Femur (tissue), 1 donor: ENCODE results near the gene NUTF2.
"Not testable (repeated sequence)": the region's sequence is repeated elsewhere in the genome, so short reads cannot be mapped to it uniquely, and the experiment has no call there.

ENCODE experiments used
- DNase-seq: peaks from one replicate; pipeline ENCODE4 v3.0.0-alpha.2; 2017

NUTF2 gene

GRCh38 chr16:67846320-67847063 lies at the start of gene NUTF2:
TSS of gene NUTF2 (plus strand) at chr16:67846933. CDS start at chr16:67865131, 18,198 bp downstream.
- peak; percentile 98 for DNase-seq

GRCh38 chr16:67800338-67800926 lies 46.3 kb upstream of the NUTF2 start:
- DNase-seq: peak; percentile 48

- DNase-seq: no peak
These were observed 45.5 kb upstream of the NUTF2 start for GRCh38 chr16:67801241-67801640.

GRCh38 chr16:67801883-67802282 lies 44.9 kb upstream of the NUTF2 start:
- no peak for DNase-seq

GRCh38 chr16:67803894-67804293 lies 42.8 kb upstream of the NUTF2 start:
- DNase-seq: no peak

- no peak for DNase-seq
These were observed 41.7 kb upstream of the NUTF2 start for GRCh38 chr16:67804853-67805542.

GRCh38 chr16:67805718-67806427 lies 40.9 kb upstream of the NUTF2 start:
- DNase-seq: no peak

- peak; percentile 99 for DNase-seq
These were observed 40.1 kb upstream of the NUTF2 start, which contains the start of the genes RANBP10 and TSNAXIP1 for GRCh38 chr16:67806428-67807147. TSS of gene RANBP10 (minus strand) at chr16:67806560. CDS start at chr16:67806536, 24 bp downstream. TSS of gene TSNAXIP1 (plus strand) at chr16:67806889. CDS start at chr16:67807150, 261 bp downstream.

GRCh38 chr16:67807148-67807682 lies 39.5 kb upstream of the NUTF2 start:
- no peak for DNase-seq

- DNase-seq: no peak
These were observed 34.8 kb upstream of the NUTF2 start for GRCh38 chr16:67811899-67812298.

GRCh38 chr16:67814567-67814966 lies 32.2 kb upstream of the NUTF2 start:
- DNase-seq: no peak

- no peak for DNase-seq
These were observed 26.0 kb upstream of the NUTF2 start for GRCh38 chr16:67820608-67821259.

GRCh38 chr16:67822511-67822910 lies 24.2 kb upstream of the NUTF2 start:
- DNase-seq: no peak

- no peak for DNase-seq
These were observed 21.6 kb upstream of the NUTF2 start for GRCh38 chr16:67825119-67825518.

GRCh38 chr16:67825906-67826305 lies 20.8 kb upstream of the NUTF2 start:
- no peak for DNase-seq

- DNase-seq: no peak
These were observed 18.1 kb upstream of the NUTF2 start for GRCh38 chr16:67828651-67829050.

GRCh38 chr16:67833030-67833414 lies 13.7 kb upstream of the NUTF2 start:
- DNase-seq: peak; percentile 57

- DNase-seq: peak; percentile 97
These were observed 13.1 kb upstream of the NUTF2 start for GRCh38 chr16:67833415-67834241.

GRCh38 chr16:67834242-67834614 lies 12.5 kb upstream of the NUTF2 start:
- no peak for DNase-seq

- DNase-seq: not testable (repeated sequence)
These were observed 9.5 kb upstream of the NUTF2 start for GRCh38 chr16:67837190-67837589.

GRCh38 chr16:67837811-67838210 lies 8.9 kb upstream of the NUTF2 start:
- no peak for DNase-seq
